HG02981 (cell line): Measurements from ENCODE around the gene HACD4.
"Not testable (repeated sequence)": the region's sequence is repeated elsewhere in the genome, so short reads cannot be mapped to it uniquely, and the experiment has no call there.

ENCODE experiments used
- ATAC-seq: cut with Tn5 transposase; IDR thresholded peaks from one replicate; pipeline ENCODE4 v1.9.1; 2021; ENCODE audit warnings: mild to moderate bottlenecking, moderate library complexity; ENCODE audit not compliant: unreplicated experiment

Gene HACD4

GRCh38 chr9:20973246-20973947, 58.0 kb downstream of the HACD4 start:
- ATAC-seq = not testable (repeated sequence)

- ATAC-seq = no peak
Observed at GRCh38 chr9:20972684-20973083, 58.8 kb downstream of the HACD4 start.

GRCh38 chr9:20962536-20963225, 68.8 kb downstream of the HACD4 start:
- ATAC-seq = no peak

GRCh38 chr9:20950707-20951106, 80.7 kb downstream of the HACD4 start:
- ATAC-seq = no peak
